GM18526 (cell line): ENCODE measurements around the gene C1orf167.

Experiments
- POLR2A ChIP-seq: IDR thresholded peaks from 3 replicates; pipeline ENCODE4 v1.6.1; 2011; ENCODE audit not compliant: insufficient read length; ENCODE audit errors: extremely low read depth

The C1orf167 gene

DNA sequence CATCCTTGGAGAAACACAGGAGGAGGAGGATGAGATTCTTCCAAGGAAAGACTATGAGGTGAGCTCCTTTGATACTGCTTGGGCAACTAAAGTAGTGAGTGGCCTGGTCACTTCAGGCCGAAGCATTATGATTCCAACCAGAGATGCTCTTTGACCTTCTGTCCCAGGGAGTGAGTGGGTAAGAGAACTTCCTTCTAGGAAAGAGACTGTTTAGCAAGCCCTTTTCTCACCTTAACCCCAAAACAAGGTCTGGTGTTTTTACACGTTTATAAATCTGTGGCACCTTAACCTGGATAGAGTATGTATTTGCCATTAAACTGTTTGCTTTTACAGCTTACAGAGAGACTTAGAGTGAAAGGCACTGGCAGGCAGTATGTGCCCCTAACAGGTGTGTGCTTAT is 45.1 kb downstream of the C1orf167 start:
- no peak for TF ChIP-seq POLR2A

DNA sequence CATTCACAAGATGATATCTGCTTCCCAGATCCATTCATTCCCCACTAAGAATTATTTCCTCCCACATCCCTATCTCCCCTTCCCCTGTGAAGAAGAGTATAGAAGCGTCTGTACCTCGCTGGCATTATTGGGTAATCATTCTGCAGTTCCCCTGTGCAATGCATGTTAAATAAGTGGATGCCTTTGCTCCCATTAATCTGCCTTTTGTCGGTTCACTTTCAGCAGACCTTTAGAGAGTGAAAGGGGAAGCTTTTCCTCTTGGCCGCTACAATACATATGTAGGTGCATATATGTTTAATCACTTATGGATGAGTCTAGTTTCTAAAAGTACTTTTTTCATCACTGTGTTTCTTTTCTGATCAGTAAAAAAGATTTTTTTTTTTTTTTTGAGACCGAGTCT is 51.0 kb downstream of the C1orf167 start:
- TF ChIP-seq POLR2A: no peak

DNA sequence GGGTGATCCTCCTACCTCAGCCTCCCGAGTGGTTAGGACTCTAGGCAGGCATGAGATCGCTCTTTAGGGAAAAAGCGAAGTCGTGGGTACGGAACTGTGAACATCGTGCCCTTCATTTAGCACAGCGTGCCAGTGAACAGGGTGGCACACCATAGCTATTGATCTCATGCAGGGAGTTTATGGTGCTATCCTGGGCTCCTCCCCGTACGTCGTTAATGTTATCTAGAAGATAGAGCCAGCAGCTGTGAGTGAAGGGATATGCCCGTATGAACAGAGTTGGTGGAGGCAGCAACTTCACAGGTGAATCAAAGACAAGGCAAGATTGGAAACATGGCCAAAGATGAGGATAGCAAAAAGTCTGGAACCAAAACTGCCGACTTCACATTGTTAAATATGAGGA is 55.2 kb downstream of the C1orf167 start:
- no peak for TF ChIP-seq POLR2A

DNA sequence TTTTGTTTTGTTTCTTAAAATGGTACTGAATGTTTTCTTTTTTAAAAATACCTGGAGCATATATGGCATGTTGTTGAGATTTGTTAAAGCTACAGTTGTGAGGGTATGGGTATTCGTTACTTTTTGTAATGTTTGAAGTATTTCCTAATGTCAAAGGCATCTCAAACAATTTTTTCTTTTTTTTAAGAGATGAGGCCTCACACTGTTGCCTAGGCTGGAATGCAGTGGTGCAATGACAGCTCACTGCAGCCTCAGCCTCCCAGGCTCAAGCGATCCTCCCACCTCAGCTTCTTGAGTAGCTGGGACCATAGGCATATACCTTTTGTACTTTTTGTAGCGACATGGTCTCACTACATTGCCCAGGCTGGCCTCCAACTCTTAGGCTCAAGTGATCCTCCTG is 60.1 kb downstream of the C1orf167 start:
- TF ChIP-seq POLR2A: no peak

DNA sequence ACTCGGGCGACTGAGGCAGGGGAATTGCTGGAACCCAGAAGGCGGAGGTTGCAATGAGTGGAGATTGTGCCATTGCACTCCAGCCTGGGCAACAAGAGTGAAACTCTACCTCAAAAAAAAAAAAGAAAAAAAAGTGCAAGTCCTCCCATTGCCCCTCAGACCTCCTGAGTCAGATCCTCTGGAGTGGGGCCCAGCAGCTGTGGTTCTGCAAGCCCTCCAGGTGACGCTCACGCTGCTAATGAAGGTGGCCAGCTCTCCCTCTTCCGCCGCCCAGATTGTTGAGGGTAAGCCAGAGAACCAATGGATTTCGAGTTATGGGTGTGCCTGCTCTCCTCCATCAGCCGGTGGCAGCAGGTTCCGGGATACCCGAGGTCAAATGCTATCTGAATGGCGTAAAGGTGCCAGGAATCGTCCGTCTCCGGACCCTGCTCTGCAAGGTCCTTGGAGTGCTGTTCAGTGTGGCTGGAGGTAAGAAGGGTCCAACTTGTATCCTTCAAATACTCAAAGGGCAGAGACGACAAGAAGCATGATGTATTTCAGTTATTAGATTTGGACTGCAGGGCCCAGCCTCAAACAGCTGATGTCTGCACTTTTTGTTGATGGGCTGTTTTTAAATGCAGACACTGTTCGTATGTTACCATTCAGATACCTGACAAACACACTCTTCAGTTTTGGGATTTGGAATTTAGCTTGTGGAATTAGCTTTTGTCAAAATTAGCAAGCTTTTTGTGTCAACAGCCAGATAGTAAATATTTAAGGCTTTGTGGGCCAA is 61.6 kb downstream of the C1orf167 start:
- TF ChIP-seq POLR2A: no peak

DNA sequence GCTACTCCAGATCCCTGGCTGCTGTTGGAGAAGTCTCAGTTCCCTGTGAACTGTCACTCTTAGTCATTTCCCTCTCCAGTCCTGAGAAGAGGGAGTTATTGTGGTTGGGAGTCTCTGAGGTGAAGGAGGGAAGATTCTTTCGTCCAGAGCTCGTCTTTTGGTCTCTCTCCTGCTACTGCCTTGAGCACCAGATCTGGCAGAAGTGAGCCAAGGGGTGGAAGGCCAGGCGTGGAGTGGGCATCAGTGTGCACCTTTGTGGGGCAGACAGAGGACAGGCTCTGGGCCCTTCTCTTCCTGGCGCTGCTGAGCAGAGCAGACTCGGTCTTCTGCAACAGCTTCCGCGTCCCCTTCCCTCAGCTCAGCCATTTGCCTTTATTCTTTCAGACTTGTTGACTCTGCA is 63.1 kb downstream of the C1orf167 start:
- no peak for TF ChIP-seq POLR2A

DNA sequence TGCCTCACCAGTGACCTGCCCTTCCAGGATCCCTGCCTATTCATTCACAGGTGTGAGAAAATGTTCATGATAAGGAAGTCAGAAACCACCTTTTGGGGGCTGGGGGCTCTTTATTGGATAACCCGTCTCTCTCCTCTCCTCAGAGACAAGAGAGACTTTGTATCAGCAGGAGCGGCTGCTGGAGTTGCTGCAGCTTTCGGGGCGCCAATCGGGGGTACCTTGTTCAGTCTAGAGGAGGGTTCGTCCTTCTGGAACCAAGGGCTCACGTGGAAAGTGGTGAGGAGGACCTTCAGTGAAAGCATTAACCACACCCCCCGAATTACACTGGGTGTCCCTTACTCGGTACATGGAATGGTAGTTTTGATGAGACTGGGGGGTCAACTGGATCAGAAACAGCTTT is 65.0 kb downstream of the C1orf167 start:
- TF ChIP-seq POLR2A: no peak

DNA sequence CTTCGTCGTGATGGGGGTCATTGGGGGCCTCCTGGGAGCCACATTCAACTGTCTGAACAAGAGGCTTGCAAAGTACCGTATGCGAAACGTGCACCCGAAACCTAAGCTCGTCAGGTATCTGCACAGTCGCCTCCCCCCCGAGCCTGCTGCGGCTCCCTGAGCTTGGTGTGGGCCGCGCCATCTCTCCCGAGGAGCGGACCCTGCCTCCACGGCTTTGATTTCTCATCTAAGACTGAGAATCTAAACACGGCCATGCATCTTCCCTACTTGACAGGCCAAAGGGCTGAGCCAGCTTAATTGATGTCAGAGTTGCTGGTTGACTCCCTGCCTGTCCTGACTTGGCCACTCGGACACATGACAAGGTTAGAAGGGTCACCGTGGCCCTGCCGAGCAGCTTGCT is 66.5 kb downstream of the C1orf167 start:
- TF ChIP-seq POLR2A: no peak

DNA sequence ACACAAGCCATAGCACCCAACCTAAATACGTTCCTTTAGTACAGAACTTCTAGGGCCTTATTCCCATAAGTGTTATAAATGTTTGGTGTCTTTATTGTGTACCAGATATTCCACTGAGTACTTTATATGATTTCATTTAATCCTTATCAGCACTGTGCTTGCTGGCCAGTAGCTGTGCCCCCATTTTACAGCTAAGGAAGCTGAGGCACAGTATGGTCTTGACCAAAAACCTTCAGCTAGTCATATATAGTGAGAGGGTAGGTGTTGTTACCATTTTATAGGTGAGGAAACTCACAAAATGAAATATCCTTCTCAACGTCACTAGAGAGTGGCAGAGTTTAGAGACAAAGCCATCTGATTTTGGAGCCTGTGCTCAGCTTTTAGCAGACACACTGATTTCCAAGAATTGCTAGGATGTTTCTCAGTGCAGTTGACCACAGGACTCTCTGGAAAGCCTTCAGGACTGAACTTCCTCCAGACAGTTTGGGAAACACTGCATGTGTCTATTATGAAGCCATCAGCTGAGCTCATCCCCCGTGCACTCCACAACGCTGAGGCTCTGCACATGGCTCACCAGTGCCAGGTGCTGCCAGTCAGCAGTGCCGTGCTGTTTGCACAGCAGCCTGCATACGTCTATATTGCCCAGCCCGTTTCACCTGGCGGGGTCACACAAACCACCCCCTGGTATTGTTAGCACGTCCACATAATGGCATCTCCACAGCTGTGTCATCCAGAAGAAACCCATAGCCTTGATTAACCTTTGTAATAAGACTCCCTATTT is 70.1 kb downstream of the C1orf167 start:
- TF ChIP-seq POLR2A: no peak

DNA sequence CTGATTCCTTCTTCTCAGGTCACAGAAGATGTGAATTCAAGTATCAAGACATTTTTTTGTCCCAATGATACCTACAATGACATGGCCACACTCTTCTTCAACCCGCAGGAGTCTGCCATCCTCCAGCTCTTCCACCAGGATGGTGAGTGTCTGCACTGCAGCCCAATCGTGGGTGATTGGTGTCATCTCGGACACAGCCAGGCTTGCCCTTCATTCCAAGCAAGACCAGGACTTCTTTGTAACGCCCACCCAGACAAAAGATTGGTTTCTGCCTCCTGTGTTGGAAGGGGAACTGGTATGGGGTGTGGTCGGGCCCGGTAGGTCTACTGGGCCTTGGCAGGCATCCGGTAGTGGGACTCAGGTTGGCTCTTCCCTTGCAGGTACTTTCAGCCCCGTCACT is 71.5 kb downstream of the C1orf167 start:
- no peak for TF ChIP-seq POLR2A

DNA sequence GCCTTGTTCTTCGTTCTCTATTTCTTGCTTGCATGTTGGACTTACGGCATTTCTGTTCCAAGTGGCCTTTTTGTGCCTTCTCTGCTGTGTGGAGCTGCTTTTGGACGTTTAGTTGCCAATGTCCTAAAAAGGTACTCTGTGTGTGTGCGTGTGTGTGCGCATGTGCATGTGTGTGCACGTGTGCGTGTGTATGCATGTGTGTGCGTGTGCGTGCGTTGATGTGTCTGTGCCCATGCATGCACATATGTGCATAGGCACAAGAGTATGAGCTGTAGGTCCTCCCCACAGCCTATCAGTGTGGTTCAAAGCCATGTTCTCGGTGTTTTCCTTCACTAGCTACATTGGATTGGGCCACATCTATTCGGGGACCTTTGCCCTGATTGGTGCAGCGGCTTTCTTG is 71.9 kb downstream of the C1orf167 start:
- TF ChIP-seq POLR2A: no peak

DNA sequence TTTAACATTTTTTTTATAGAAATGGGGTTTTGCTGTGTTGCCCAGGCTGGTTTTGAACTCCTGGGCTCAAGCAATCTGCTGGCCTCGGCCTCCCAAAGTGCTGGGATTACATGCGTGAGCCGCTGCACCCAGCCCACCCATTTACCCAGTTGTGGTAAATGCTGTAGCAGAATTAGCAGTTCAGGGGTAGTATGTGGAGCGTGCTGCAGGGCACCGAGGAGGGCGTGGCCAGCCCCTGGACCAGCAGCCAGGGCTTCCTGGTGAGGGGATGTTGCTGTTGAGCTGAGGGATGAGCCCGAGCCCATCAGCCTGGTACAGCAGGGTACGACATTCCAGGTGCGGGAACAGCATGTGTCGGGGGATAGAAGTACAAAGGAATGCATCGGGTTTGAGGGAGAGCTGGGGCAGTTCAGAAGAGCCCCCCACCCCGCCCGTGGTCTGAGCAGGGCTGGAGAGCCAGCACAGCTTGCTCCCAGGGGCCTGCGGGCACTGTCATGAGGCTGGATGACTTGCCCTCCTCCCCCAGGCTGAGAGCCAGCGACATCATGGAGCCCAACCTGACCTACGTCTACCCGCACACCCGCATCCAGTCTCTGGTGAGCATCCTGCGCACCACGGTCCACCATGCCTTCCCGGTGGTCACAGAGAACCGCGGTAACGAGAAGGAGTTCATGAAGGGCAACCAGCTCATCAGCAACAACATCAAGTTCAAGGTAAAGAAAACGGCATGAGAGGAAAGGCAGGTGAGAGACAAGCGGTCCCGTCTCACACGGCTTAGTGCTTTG is 73.6 kb downstream of the C1orf167 start:
- TF ChIP-seq POLR2A: no peak

DNA sequence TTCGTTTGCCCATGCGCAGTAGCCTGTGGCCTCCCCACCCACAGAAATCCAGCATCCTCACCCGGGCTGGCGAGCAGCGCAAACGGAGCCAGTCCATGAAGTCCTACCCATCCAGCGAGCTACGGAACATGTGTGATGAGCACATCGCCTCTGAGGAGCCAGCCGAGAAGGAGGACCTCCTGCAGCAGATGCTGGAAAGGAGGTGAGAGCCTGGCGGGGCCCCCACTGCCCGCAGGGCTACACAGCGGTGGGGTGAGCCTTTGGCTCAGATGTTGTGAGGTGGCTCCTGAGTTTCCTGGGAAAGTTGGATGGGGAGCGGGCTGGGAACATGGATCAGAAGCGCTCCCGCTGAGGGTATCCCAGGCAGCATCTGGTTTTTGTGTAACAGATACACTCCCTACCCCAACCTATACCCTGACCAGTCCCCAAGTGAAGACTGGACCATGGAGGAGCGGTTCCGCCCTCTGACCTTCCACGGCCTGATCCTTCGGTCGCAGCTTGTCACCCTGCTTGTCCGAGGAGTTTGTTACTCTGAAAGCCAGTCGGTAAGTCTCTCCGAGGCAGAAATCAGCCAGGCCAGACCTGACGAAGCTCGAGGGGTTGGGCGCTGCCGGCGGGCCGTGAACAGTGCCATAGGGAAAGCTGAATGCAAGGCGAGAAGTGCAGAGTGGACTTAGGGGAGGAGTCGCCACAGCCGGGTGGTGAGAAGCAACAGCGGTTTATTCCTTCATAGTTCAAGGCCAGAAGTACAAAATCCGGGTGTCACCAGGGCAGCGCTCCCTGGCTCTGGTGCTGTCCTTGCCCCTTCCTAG is 75.2 kb downstream of the C1orf167 start:
- no peak for TF ChIP-seq POLR2A

DNA sequence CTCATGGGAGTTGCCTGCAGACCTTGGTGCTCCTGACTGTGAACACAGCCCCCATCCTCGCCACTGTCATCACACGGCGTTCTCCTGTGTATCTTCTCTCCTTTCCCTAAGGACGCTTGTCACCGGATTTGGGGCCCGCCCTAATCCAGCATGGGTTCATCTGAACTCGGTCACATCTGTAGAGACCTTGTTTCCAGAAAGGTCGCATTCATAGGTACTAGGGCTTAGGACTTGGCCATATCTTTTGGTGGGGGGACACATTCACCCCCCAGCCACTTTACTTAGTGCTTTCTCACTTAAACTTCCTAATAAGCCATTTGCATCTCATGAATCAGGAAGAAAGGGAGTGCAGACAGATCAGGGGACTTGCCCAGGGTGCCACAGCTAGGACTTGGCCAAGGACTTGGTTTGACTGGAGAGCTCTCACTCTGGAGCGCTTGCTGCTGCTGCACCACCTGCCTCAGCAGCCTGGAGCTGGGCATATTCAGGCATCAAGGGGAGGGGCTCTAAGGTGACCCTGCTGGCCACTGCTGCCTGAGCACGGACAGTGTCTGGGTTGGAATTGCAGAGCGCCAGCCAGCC is 75.9 kb downstream of the C1orf167 start:
- TF ChIP-seq POLR2A: no peak
